GM18951 (cell line): ENCODE results near the gene VCP.

ENCODE experiments used
- POLR2A ChIP-seq: IDR thresholded peaks from 4 replicates; pipeline ENCODE4 v1.6.1; 2011; ENCODE audit warnings: mild to moderate bottlenecking; ENCODE audit not compliant: insufficient read length, insufficient read depth; ENCODE audit errors: extremely low read depth
- in situ Hi-C: fragments of 300-500 bp; cut with MboI; formaldehyde crosslinking; loops from one replicate; pipeline ENCODE4 v1.12.0; 2022; ENCODE audit warnings: low sequenced_read_pairs, mixed read lengths, inconsistent platforms; ENCODE audit not compliant: unreplicated experiment

Gene VCP

GRCh38 chr9:35072461-35073278, at the start of gene VCP:
Gene VCP (minus strand): TSS chr9:35072625. CDS start chr9:35072353, 272 bp downstream.
- peak; percentile 95 for TF ChIP-seq POLR2A
- in situ Hi-C loops: no loop called here

- no peak for TF ChIP-seq POLR2A
- in situ Hi-C loops: loop anchor here (5.0 kb wide), 1 partner anchor 360 kb away; no protein-coding TSS in a partner anchor
These were observed 44.6 kb upstream of the VCP start for GRCh38 chr9:35116898-35117551.

- no peak for TF ChIP-seq POLR2A
These were observed 44.1 kb upstream of the VCP start for GRCh38 chr9:35116539-35116897.

GRCh38 chr9:35115680-35116538, 43.5 kb upstream of the VCP start, which contains the start of gene ATOSB:
Gene ATOSB (minus strand): TSS chr9:35115862. CDS start chr9:35108274, 7,588 bp downstream.
- peak; percentile 51 for TF ChIP-seq POLR2A
- in situ Hi-C loops: loop anchor here (5.0 kb wide), 1 partner anchor 361 kb away; no protein-coding TSS in a partner anchor

More at GRCh38 chr9:35116539-35116897, 44.1 kb upstream of the VCP start:
- in situ Hi-C loops: loop anchor here (5.0 kb wide), 1 partner anchor 361 kb away; no protein-coding TSS in a partner anchor

GRCh38 chr9:35114840-35115628, 42.6 kb upstream of the VCP start:
- TF ChIP-seq POLR2A: no peak
- in situ Hi-C loops: loop anchor here (5.0 kb wide), 1 partner anchor 362 kb away; no protein-coding TSS in a partner anchor

- peak; percentile 23 for TF ChIP-seq POLR2A
- in situ Hi-C loops: no loop called here
These were observed 41.9 kb upstream of the VCP start for GRCh38 chr9:35114113-35114839.

GRCh38 chr9:35112257-35113020, 40.0 kb upstream of the VCP start:
- in situ Hi-C loops: no loop called here

GRCh38 chr9:35111001-35111933, 38.8 kb upstream of the VCP start:
- in situ Hi-C loops: no loop called here
- peak; percentile 38 for TF ChIP-seq POLR2A

More at GRCh38 chr9:35112257-35113020, 40.0 kb upstream of the VCP start:
- no peak for TF ChIP-seq POLR2A

- no peak for TF ChIP-seq POLR2A
- in situ Hi-C loops: no loop called here
These were observed 37.9 kb upstream of the VCP start for GRCh38 chr9:35110327-35110761.

- TF ChIP-seq POLR2A: no peak
- in situ Hi-C loops: no loop called here
These were observed 36.6 kb upstream of the VCP start for GRCh38 chr9:35108946-35109575.

- in situ Hi-C loops: no loop called here
- TF ChIP-seq POLR2A: no peak
These were observed 36.0 kb upstream of the VCP start for GRCh38 chr9:35108461-35108860.
